GM18868 (cell line): ENCODE measurements around the gene ASCC1.

Experiments used
- ATAC-seq: cut with Tn5 transposase; IDR thresholded peaks from one replicate; pipeline ENCODE4 v1.9.1; 2021; ENCODE audit warnings: mild to moderate bottlenecking, moderate library complexity; ENCODE audit not compliant: unreplicated experiment

The ASCC1 gene

DNA sequence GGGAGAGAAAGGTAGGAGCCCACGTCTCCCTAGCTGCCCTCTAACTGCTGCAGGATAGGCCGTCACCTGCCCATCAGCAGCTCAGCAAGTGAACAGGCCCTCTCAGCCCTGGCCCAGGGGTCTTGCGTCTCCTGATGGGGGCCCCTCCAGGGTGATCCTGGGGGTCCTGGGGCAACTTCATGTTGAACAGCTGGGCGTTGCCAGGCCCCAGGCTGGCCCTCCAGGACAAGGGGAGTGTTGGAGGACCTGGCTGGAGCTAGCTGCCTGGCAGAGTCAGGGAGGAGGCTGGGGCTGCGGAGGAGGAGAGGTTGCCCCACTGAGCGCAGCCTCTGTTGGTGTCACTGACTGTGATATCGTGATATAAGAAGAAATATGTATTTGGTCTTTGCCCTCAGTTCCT lies 162.4 kb downstream of the ASCC1 start:
- no peak for ATAC-seq

DNA sequence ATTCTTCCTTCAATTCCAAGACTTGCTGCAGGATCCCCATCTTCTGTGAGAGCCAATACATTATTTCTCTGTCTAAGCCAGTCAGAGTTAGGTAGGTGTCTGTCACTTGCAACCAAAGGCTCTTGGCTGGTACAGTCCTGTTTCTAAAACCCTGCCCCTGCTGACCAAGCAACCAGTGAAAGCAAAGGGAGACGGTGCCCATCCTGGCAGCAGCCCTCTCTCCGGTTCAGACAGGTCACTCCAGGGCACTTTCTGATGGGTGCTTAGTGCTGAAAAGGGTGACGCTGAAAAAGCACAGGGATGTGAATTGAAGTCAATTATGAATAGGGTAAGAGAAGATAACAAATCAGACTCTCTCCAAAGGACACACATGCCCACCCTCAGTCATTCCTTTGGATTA lies 165.2 kb downstream of the ASCC1 start:
- no peak for ATAC-seq

DNA sequence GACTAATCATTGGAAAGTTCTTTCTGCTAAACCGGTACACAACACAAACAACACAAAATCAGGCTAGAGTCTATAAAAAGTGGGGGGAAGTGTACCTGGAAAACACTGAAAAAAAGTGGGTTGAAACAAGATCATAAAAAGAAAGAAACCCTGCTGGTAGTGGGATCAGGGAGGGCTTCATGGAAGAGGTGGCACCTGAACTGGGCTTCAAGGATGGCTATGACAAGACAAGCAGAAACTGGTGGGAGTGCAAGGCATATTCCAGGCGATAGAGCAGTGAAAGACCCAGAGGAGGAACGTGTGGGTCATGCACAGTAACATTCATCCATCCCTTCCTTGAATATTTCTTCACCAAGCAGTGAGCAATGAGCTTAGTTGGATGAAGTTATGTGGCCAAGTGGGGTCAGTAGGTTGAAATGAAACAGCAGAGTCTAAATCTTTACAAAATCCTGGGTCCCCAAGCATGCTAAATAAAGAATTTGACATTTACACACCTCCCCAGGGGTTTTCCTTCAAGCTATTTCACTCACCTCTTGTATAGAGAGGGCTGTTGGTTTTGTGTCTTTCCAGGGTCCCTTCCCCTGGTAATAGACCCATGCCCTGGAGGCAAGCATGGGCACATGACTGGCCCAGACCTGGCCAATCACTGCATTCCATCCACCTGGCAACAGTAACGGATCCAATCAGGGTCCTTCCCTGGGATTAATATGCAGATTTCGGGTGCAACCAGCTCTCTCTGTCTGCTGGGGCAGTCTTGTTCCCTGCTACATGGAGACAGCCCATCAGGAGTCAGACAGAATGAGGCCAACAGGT lies 165.9 kb downstream of the ASCC1 start:
- no peak for ATAC-seq

DNA sequence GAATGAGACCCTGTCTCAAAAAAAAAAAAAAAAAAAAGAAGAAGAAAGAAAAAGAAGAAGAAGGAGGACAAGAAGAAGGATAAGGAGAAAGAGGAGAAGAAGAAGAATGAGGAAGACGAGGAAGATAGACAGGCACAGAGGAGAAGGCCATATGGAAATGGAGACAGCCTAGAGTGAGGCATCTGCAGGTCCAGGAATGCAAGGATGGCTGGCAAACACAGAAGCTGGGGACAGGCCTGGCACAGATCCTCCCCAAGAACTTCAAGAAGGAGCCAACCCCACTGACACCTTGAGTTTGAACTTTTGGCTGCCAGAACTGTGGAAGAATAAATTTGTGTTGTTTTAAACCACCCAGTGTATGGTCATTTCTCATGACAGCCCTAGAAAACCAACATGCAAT lies 166.6 kb downstream of the ASCC1 start:
- ATAC-seq: no peak

DNA sequence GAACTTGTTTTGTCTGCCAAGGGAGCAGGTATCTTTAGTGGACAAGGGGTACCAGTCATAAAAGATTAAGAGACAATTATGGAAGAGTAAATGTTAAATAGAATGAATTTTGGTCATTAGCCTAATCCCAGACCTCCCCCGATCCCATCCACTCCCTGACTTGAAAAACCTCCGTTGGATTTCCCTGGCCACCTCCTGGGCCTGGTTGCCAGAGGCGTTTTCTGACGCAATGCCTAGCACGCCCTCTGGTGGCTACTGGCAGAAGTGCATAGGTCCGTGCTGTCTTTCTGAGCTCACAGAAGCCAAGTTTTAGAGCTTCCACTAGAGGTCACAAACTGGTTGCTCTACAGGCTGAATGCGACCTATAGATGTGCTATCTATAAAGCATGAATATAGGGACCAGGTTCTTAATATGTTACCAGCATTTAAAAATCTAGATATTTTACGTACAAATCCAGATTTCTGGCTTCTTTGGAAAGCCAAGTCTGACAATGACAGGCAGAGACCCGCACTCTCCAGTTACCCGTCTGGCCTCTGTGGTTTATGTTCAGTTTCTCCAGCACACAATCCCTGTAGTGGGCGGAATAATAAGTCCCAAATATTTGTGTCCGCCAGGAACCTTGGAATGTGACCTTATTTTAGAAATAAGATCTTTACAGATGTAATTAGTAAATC lies 167.5 kb downstream of the ASCC1 start:
- peak; percentile 47 for ATAC-seq
